GM12878 (cell line): ENCODE results near the gene PTPRM. TPM values are rescaled to one million over a fixed set of nuclear protein-coding genes. Genes with fewer than 3 reads are reported as not detected.

Experiments
- ATAC-seq: fragments of 200-7000 bp; cut with Tn5 transposase; 3 replicates; pipeline ENCODE4 v1.9.1; 2020; ENCODE audit warnings: mild to moderate bottlenecking, moderate library complexity
- BruUV-seq: library from RNA; stranded (reverse); fragments of 400-500 nt; replicated peaks from 2 replicates; lab custom pipeline; 2021; lab: Mats Ljungman, UMichigan
- CTCF ChIA-PET: fragments of 300-600 bp; sonication (Branson Sonifier 250); formaldehyde crosslinking; extraction: SDS; loops from one replicate; lab custom pipeline; 2021; ENCODE audit warnings: inconsistent platforms; lab: Yijun Ruan, JAX
- POLR2A ChIA-PET: fragments of 350-600 bp; formaldehyde crosslinking; extraction: SDS; loops from one replicate; lab custom pipeline; 2021; ENCODE audit warnings: inconsistent platforms; lab: Charles Lee
- RAD21 ChIA-PET: fragments of 300-600 bp; sonication (Branson Sonifier 250); formaldehyde crosslinking; loops from one replicate; lab custom pipeline; 2023; ENCODE audit warnings: antibody characterized with exemption; ENCODE audit not compliant: unreplicated experiment; lab: Charles Lee
- SMC1A ChIA-PET: fragments of 300-600 bp; sonication (Branson Sonifier 250); formaldehyde crosslinking; loops from one replicate; lab custom pipeline; 2023; ENCODE audit not compliant: unreplicated experiment, uncharacterized antibody; lab: Charles Lee
- DNase-seq: peaks from one replicate; pipeline ENCODE4 v3.0.0-alpha.2; 2011; ENCODE audit warnings: low read depth, low spot score
- FAIRE-seq: peaks from 3 replicates; lab custom pipeline; 2011; peaks lifted over from hg19 to GRCh38; lab: Jason Lieb, UNC
- H2AFZ ChIP-seq: 2 replicates; pipeline ENCODE4 v1.6.0; 2011; ENCODE audit warnings: low read depth, low read length, control low read depth; ENCODE audit not compliant: control insufficient read depth
- H3K27ac ChIP-seq: 2 replicates; pipeline ENCODE4 v1.5.1; 2011; ENCODE audit warnings: control low read depth; ENCODE audit not compliant: control insufficient read depth, insufficient read depth
- H3K27me3 ChIP-seq, 2 experiments: replicated peaks in 1 of 2; 2 replicates each; pipeline versions ENCODE4 v1.6.0 to v1.6.1; 2011; ENCODE audit warnings: low read length in 1 of 2; ENCODE audit not compliant: control insufficient read depth in 2 of 2, insufficient read depth in 2 of 2
- H3K36me3 ChIP-seq, 2 experiments: 2 replicates each; pipeline ENCODE4 v1.5.1; 2011; ENCODE audit warnings: low read length in 1 of 2; ENCODE audit not compliant: control insufficient read depth in 2 of 2, insufficient read depth in 2 of 2
- H3K4me1 ChIP-seq: 2 replicates; pipeline ENCODE4 v1.6.1; 2011; ENCODE audit warnings: mild to moderate bottlenecking, low read length, moderate library complexity, mixed read lengths; ENCODE audit not compliant: control insufficient read depth, insufficient read depth
- H3K4me2 ChIP-seq: 2 replicates; pipeline ENCODE4 v1.6.0; 2011; ENCODE audit warnings: control low read depth; ENCODE audit not compliant: control insufficient read depth, insufficient read depth
- H3K4me3 ChIP-seq: fragments of 200-600 bp; sonication (generic); 2 replicates; pipeline ENCODE4 v1.5.1; 2016
- H3K79me2 ChIP-seq: 2 replicates; pipeline ENCODE4 v1.6.0; 2011; ENCODE audit warnings: low read length; ENCODE audit not compliant: control insufficient read depth, insufficient read depth
- H3K9ac ChIP-seq: 2 replicates; pipeline ENCODE4 v1.8.0; 2011; ENCODE audit warnings: low read length, control low read depth, mixed read lengths; ENCODE audit not compliant: control insufficient read depth, insufficient read depth
- H3K9me3 ChIP-seq: replicated peaks from 3 replicates; pipeline ENCODE4 v1.5.1; 2011; ENCODE audit warnings: mild to moderate bottlenecking, low read length; ENCODE audit not compliant: control insufficient read depth, insufficient read depth
- H4K20me1 ChIP-seq: 2 replicates; pipeline ENCODE4 v1.6.0; 2011; ENCODE audit not compliant: control insufficient read depth, insufficient read depth
- MTA3 ChIP-seq: IDR thresholded peaks from 2 replicates; pipeline ENCODE4 v1.6.1; 2012; ENCODE audit warnings: low read length, inconsistent platforms, borderline replicate concordance
- SP1 ChIP-seq: IDR thresholded peaks from one replicate; pipeline ENCODE4 v1.6.1; 2011; ENCODE audit warnings: low read depth, low read length
- SREBF2 ChIP-seq: IDR thresholded peaks from 2 replicates; pipeline ENCODE4 v1.6.1; 2012; ENCODE audit warnings: mild to moderate bottlenecking, low read length
- WGBS: methylation state at CpG from one replicate; pipeline ENCODE4 v1.1.6; 2016; ENCODE audit warnings: low lambda C conversion rate; ENCODE audit not compliant: insufficient replicate concordance, insufficient coverage; ENCODE audit errors: missing lambda C conversion rate; 5-methylcytosine and 5-hydroxymethylcytosine counted together
- in situ Hi-C: fragments of 300-500 bp; cut with MboI; formaldehyde crosslinking; loops from 9 replicates; pipeline ENCODE4 v1.14.3; 2018; ENCODE audit warnings: mixed read lengths
- intact Hi-C: fragments of 100-400 bp; cut with micrococcal nuclease; formaldehyde crosslinking; loops from one replicate; pipeline ENCODE4 v1.14.2; 2022; ENCODE audit not compliant: unreplicated experiment
- polyA plus RNA-seq, 11 experiments: library from polyadenylated mRNA; depleted of rRNA in 4 of 11; unstranded in 6 of 11; stranded (reverse) in 5 of 11; fragments of >200 nt; fragmentation: Nextera tagmentation in 4 of 11; fragmentation: Illumina TruSeq in 1 of 11; extraction: Ambion mirVana in 4 of 11; extraction: Trizol in 1 of 11; gene quantifications; 1 replicate in 1 of 11; 2 replicates in 10 of 11; pipeline versions ENCODE4 v1.2.1 to v1.2.3, GENCODE V29; 2011 to 2016; ENCODE audit warnings: inconsistent platforms in 2 of 11, missing spikeins in 2 of 11, low read depth in 1 of 11
- total RNA-seq, 4 experiments: library from RNA; depleted of rRNA in 3 of 4; stranded (reverse); fragments of >200 nt in 3 of 4; fragmentation: Illumina TruSeq in 1 of 4; extraction: Trizol in 1 of 4; gene quantifications; 2 replicates each; pipeline versions ENCODE4 v1.2.1 to v1.2.3, GENCODE V29; 2013 to 2021
- TF ChIP-seq, protein P1 (sequence below): fragments of 450-650 bp; IDR thresholded peaks from 2 replicates; pipeline ENCODE4 v1.6.1; 2018; ENCODE audit warnings: borderline replicate concordance, mild to moderate bottlenecking; ENCODE audit not compliant: partially characterized antibody
- TF ChIP-seq, protein P2 (sequence below): IDR thresholded peaks from 2 replicates; pipeline ENCODE4 v1.6.1; 2012; ENCODE audit warnings: improper control_type of control experiment, low read depth, low read length; ENCODE audit not compliant: insufficient replicate concordance

The PTPRM gene
- total and polyA plus RNA-seq, 10 of the 15 experiments (the other 5 are each of a cell fraction or from before 2014, with no cell fraction given), result 0.07 to 22.6 (median 0.60) TPM

DNA sequence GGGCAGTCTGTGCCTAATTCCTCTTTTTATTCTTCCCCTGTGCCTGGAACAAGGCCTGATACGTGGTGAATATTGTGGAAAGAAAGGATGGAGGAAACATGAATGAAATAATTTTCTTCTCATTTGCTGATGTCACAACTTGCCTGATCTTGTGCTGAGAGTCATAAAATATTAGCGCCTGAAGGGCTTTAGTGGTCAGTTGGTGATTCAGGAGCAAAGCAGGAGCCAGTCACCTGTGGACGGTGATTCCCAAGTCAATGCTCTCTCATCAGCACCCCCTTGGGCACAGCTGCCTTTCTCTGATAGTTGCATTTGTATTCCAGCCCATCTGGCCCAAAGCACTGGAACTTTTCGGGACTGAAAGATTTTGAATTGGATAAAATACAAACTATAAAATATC lies 539.5 kb downstream of the PTPRM start:
- intact Hi-C loops, result no loop called here
- Histone ChIP-seq H4K20me1 (no peaks in the 10 kb centered on the region), H3K27ac (no peak overlapping the region), H3K4me2 (no peak overlapping the region), H2AFZ (no peak overlapping the region), H3K4me1 (no peaks in the 10 kb centered on the region), H3K9me3 (no peaks in the 10 kb centered on the region; the same call in 1 of the 3 replicates), H3K4me3 (no peak overlapping the region), H3K9ac (no peak overlapping the region), H3K79me2 (no peaks in the 10 kb centered on the region), H3K36me3 (no peaks in the 10 kb centered on the region), H3K27me3 (no peaks in the 10 kb centered on the region)
- SMC1A ChIA-PET, result interaction anchor here (0.7 kb wide), 1 partner anchor 90 kb away, joined by 3 read pairs; no protein-coding TSS in a partner anchor
- 39% methylated on average over 4 of the region's 4 CpGs for WGBS
- FAIRE-seq (no peak), ATAC-seq (no peak), DNase-seq (no peak)
- RAD21 ChIA-PET, result no interaction called here
- CTCF ChIA-PET, result no interaction called here
- no TSS peak for BruUV-seq
- TF ChIP-seq, protein P1, sequence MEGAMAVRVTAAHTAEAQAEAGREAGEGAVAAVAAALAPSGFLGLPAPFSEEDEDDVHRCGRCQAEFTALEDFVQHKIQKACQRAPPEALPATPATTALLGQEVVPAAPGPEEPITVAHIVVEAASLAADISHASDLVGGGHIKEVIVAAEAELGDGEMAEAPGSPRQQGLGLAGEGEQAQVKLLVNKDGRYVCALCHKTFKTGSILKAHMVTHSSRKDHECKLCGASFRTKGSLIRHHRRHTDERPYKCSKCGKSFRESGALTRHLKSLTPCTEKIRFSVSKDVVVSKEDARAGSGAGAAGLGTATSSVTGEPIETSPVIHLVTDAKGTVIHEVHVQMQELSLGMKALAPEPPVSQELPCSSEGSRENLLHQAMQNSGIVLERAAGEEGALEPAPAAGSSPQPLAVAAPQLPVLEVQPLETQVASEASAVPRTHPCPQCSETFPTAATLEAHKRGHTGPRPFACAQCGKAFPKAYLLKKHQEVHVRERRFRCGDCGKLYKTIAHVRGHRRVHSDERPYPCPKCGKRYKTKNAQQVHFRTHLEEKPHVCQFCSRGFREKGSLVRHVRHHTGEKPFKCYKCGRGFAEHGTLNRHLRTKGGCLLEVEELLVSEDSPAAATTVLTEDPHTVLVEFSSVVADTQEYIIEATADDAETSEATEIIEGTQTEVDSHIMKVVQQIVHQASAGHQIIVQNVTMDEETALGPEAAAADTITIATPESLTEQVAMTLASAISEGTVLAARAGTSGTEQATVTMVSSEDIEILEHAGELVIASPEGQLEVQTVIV, result no peak
- POLR2A ChIA-PET, result no interaction called here
- in situ Hi-C loops, result no loop called here

DNA sequence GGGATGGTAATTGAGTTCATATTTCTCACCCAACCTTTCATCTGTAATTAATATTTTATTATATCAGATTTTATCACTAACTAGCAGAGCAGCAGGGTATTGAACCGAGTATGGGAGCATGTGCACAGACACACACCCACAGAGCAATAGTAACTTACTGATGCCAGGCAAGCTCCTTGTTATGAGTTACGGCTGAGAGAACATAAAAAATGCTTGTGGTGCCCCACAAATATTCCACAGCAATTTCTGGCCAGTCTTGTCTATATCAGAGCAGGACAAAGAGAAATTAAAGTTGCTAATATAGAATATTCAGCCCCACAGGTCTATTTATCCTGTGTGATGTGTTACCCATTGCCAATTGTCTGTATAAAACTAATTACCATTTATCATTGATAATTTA lies 540.3 kb downstream of the PTPRM start:
- H4K20me1 ChIP-seq, result no peaks in the 10 kb centered on the region
- H3K27ac ChIP-seq, result no peak overlapping the region
- no peaks in the 10 kb centered on the region; the same call in 1 of the 3 replicates for H3K9me3 ChIP-seq
- ChIA-PET POLR2A (no interaction called here), CTCF (interaction anchor here (0.6 kb wide), 1 partner anchor 8 kb away, joined by 4 read pairs; no protein-coding TSS in a partner anchor), SMC1A (interaction anchor here (0.7 kb wide), 1 partner anchor 89 kb away, joined by 3 read pairs; no protein-coding TSS in a partner anchor), RAD21 (no interaction called here)
- TF ChIP-seq, protein P2, sequence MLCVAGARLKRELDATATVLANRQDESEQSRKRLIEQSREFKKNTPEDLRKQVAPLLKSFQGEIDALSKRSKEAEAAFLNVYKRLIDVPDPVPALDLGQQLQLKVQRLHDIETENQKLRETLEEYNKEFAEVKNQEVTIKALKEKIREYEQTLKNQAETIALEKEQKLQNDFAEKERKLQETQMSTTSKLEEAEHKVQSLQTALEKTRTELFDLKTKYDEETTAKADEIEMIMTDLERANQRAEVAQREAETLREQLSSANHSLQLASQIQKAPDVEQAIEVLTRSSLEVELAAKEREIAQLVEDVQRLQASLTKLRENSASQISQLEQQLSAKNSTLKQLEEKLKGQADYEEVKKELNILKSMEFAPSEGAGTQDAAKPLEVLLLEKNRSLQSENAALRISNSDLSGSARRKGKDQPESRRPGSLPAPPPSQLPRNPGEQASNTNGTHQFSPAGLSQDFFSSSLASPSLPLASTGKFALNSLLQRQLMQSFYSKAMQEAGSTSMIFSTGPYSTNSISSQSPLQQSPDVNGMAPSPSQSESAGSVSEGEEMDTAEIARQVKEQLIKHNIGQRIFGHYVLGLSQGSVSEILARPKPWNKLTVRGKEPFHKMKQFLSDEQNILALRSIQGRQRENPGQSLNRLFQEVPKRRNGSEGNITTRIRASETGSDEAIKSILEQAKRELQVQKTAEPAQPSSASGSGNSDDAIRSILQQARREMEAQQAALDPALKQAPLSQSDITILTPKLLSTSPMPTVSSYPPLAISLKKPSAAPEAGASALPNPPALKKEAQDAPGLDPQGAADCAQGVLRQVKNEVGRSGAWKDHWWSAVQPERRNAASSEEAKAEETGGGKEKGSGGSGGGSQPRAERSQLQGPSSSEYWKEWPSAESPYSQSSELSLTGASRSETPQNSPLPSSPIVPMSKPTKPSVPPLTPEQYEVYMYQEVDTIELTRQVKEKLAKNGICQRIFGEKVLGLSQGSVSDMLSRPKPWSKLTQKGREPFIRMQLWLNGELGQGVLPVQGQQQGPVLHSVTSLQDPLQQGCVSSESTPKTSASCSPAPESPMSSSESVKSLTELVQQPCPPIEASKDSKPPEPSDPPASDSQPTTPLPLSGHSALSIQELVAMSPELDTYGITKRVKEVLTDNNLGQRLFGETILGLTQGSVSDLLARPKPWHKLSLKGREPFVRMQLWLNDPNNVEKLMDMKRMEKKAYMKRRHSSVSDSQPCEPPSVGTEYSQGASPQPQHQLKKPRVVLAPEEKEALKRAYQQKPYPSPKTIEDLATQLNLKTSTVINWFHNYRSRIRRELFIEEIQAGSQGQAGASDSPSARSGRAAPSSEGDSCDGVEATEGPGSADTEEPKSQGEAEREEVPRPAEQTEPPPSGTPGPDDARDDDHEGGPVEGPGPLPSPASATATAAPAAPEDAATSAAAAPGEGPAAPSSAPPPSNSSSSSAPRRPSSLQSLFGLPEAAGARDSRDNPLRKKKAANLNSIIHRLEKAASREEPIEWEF, result no peak
- TF ChIP-seq SP1 (no peak), MTA3 (no peak), SREBF2 (no peak)
- H3K4me3 ChIP-seq, result no peak overlapping the region
- no peak for DNase-seq
- H3K4me1 ChIP-seq, result no peaks in the 10 kb centered on the region
- intact Hi-C loops, result no loop called here
- no peak overlapping the region for H2AFZ ChIP-seq
- no peaks in the 10 kb centered on the region for H3K79me2 ChIP-seq
- BruUV-seq, result no TSS peak
- no peak for FAIRE-seq
- no peaks in the 10 kb centered on the region for H3K36me3 ChIP-seq
- in situ Hi-C loops, result no loop called here
- no peaks in the 10 kb centered on the region for H3K27me3 ChIP-seq
- no peak for ATAC-seq
- H3K9ac ChIP-seq, result no peak overlapping the region
- 0% methylated on average over 2 of the region's 2 CpGs for WGBS
- H3K4me2 ChIP-seq, result no peak overlapping the region
